Measurements from ENCODE around the gene CDH4.

The CDH4 gene

GRCh38 chr20:61925555-61926252 is 673.6 kb downstream of the CDH4 start (continued):
- TF ChIP-seq KLF1 (tag by site-specific recombination; IDR thresholded peaks at IDR 0.05) = peak; percentile 56
- TF ChIP-seq ZIC2 (tag by site-specific recombination; IDR thresholded peaks at IDR 0.05) = peak; percentile 75
- TF ChIP-seq ZNF335 (tag by site-specific recombination; conservative IDR thresholded peaks at IDR 0.05) = no peak
- TF ChIP-seq ZNF366 (tag by site-specific recombination; conservative IDR thresholded peaks at IDR 0.05) = no peak
- no peak for TF ChIP-seq ZNF610 (tag by site-specific recombination; IDR thresholded peaks at IDR 0.05; ENCODE audit: borderline replicate concordance)
- no peak for TF ChIP-seq YY2 (tag by site-specific recombination; IDR thresholded peaks at IDR 0.05)
- no peak for TF ChIP-seq GLI4 (tag by site-specific recombination; IDR thresholded peaks at IDR 0.05)
- TF ChIP-seq EGR2 (tag by site-specific recombination; IDR thresholded peaks at IDR 0.05; ENCODE audit: low read depth) = peak; percentile 57
- no peak for TF ChIP-seq BCL11B (tag by site-specific recombination; IDR thresholded peaks at IDR 0.05; ENCODE audit: low read depth)
- TF ChIP-seq, protein P1, sequence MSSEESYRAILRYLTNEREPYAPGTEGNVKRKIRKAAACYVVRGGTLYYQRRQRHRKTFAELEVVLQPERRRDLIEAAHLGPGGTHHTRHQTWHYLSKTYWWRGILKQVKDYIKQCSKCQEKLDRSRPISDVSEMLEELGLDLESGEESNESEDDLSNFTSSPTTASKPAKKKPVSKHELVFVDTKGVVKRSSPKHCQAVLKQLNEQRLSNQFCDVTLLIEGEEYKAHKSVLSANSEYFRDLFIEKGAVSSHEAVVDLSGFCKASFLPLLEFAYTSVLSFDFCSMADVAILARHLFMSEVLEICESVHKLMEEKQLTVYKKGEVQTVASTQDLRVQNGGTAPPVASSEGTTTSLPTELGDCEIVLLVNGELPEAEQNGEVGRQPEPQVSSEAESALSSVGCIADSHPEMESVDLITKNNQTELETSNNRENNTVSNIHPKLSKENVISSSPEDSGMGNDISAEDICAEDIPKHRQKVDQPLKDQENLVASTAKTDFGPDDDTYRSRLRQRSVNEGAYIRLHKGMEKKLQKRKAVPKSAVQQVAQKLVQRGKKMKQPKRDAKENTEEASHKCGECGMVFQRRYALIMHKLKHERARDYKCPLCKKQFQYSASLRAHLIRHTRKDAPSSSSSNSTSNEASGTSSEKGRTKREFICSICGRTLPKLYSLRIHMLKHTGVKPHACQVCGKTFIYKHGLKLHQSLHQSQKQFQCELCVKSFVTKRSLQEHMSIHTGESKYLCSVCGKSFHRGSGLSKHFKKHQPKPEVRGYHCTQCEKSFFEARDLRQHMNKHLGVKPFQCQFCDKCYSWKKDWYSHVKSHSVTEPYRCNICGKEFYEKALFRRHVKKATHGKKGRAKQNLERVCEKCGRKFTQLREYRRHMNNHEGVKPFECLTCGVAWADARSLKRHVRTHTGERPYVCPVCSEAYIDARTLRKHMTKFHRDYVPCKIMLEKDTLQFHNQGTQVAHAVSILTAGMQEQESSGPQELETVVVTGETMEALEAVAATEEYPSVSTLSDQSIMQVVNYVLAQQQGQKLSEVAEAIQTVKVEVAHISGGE (tag by site-specific recombination; conservative IDR thresholded peaks at IDR 0.05; ENCODE audit: low read depth) = no peak
- TF ChIP-seq ZFHX2 (tag by site-specific recombination; conservative IDR thresholded peaks at IDR 0.05) = peak; percentile 74
- no peak for TF ChIP-seq ZBTB20 (tag by site-specific recombination; IDR thresholded peaks at IDR 0.05)
- no peak for TF ChIP-seq ZNF341 (tag by site-specific recombination; IDR thresholded peaks at IDR 0.05; ENCODE audit: low read depth)
- TF ChIP-seq ZNF830 (tag by site-specific recombination; IDR thresholded peaks at IDR 0.05; ENCODE audit: low read depth) = no peak

DNA sequence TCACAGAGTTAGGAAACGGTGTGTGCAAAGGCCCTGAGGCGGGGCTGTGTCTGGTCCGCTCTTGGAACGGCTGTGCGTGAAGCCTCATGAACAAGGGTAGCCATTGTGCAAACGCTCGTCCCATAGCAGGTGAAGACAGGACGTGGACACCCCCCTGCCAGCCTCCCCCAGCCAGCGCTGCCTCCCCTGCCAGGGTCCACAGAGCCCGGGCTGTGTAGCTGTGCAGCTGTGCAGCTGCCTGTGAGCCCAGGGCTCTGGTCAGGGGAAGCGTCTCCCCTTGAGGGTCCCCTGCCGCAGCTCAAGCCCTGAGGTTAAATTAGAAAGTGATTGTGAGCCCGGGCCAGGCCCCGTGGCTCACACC is 674.2 kb downstream of the CDH4 start:
- ChIA-PET CTCF (interaction anchor here (0.6 kb wide), 1 partner anchor 663 kb away, joined by 3 read pairs; no protein-coding TSS in a partner anchor), POLR2A (no interaction called here)
- TF ChIP-seq RBAK (tag by site-specific recombination; IDR thresholded peaks at IDR 0.05) (no peak), ZNF623 (tag by site-specific recombination; IDR thresholded peaks at IDR 0.05) (peak; percentile 84), ZBTB7A (tag by site-specific recombination; IDR thresholded peaks at IDR 0.05; ENCODE audit: low read depth) (no peak)
- no peaks in the 10 kb centered on the region for H3K4me1 ChIP-seq (ENCODE audit: control insufficient read depth, insufficient read depth, low read length)
- no peak overlapping the region for H3K27ac ChIP-seq (ENCODE audit: extremely low read depth, low read depth, low read length)
- no peaks in the 10 kb centered on the region for H3K9me3 ChIP-seq (ENCODE audit: control insufficient read depth, insufficient read depth, low read depth, low read length)
- H3K36me3 ChIP-seq (ENCODE audit: control insufficient read depth in 2 of 2, insufficient read depth in 1 of 2, low read length in 2 of 2) = no peaks in the 10 kb centered on the region
- no peak overlapping the region for H3K4me3 ChIP-seq (ENCODE audit: low read depth, low read length)

GRCh38 chr20:61926796-61927192 is 674.7 kb downstream of the CDH4 start:
- H3K27ac ChIP-seq (ENCODE audit: extremely low read depth, low read depth, low read length) = no peak overlapping the region
- H3K36me3 ChIP-seq (ENCODE audit: control insufficient read depth in 2 of 2, insufficient read depth in 1 of 2, low read length in 2 of 2) = no peaks in the 10 kb centered on the region
- ChIA-PET POLR2A (no interaction called here), CTCF (interaction anchor here (1.0 kb wide), 1 partner anchor 130 kb away, joined by 4 read pairs; no protein-coding TSS in a partner anchor)
- H3K4me1 ChIP-seq (ENCODE audit: control insufficient read depth, insufficient read depth, low read length) = no peaks in the 10 kb centered on the region
- H3K4me3 ChIP-seq (ENCODE audit: low read depth, low read length) = no peak overlapping the region
- no peaks in the 10 kb centered on the region for H3K9me3 ChIP-seq (ENCODE audit: control insufficient read depth, insufficient read depth, low read depth, low read length)
- no peak for TF ChIP-seq ZNF776 (tag by site-specific recombination; IDR thresholded peaks at IDR 0.05; ENCODE audit: borderline replicate concordance)
- TF ChIP-seq, protein P2, sequence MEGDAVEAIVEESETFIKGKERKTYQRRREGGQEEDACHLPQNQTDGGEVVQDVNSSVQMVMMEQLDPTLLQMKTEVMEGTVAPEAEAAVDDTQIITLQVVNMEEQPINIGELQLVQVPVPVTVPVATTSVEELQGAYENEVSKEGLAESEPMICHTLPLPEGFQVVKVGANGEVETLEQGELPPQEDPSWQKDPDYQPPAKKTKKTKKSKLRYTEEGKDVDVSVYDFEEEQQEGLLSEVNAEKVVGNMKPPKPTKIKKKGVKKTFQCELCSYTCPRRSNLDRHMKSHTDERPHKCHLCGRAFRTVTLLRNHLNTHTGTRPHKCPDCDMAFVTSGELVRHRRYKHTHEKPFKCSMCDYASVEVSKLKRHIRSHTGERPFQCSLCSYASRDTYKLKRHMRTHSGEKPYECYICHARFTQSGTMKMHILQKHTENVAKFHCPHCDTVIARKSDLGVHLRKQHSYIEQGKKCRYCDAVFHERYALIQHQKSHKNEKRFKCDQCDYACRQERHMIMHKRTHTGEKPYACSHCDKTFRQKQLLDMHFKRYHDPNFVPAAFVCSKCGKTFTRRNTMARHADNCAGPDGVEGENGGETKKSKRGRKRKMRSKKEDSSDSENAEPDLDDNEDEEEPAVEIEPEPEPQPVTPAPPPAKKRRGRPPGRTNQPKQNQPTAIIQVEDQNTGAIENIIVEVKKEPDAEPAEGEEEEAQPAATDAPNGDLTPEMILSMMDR (tag by site-specific recombination; IDR thresholded peaks at IDR 0.05) = no peak
- TF ChIP-seq ZNF610 (tag by site-specific recombination; IDR thresholded peaks at IDR 0.05; ENCODE audit: borderline replicate concordance) = no peak
- TF ChIP-seq KLF17 (tag by site-specific recombination; IDR thresholded peaks at IDR 0.05) = no peak
- TF ChIP-seq ZNF658 (tag by site-specific recombination; IDR thresholded peaks at IDR 0.05) = no peak
- no peak for TF ChIP-seq ZNF518A (tag by site-specific recombination; conservative IDR thresholded peaks at IDR 0.05; ENCODE audit: low read depth)
